LHCN-M2 (cell line): ENCODE results near the gene MACROH2A2. TPM values are rescaled to one million over a fixed set of nuclear protein-coding genes. Genes with fewer than 3 reads are reported as not detected.
A peak's percentile ranks its signal among the peaks of the same experiment; 100 is the strongest.
"Not testable (repeated sequence)": the region's sequence is repeated elsewhere in the genome, so short reads cannot be mapped to it uniquely, and the experiment has no call there.

Source experiments
- DNase-seq: peaks from one replicate; pipeline ENCODE4 v3.0.0-alpha.2; 2012; ENCODE audit warnings: low read depth
- polyA plus RNA-seq: library from polyadenylated mRNA; unstranded; fragments of >200 nt; gene quantifications from one replicate; pipeline ENCODE4 v1.2.1, GENCODE V29; 2012; ENCODE audit warnings: missing spikeins
- total RNA-seq: library from RNA; depleted of rRNA; stranded (reverse); fragments of >200 nt; gene quantifications from 2 replicates; pipeline ENCODE4 v1.2.3, GENCODE V29; 2014; rRNA removed

MACROH2A2 gene
- total RNA-seq, result 13.3 and 14.5 TPM in 2 replicates
- polyA plus RNA-seq, result 14.2 TPM

GRCh38 chr10:70052462-70053217, at the start of gene MACROH2A2:
TSS of gene MACROH2A2 (plus strand) at chr10:70052846. CDS start at chr10:70075659, 22,813 bp downstream.
- peak; percentile 58 for DNase-seq

- DNase-seq, result peak; percentile 84
Measured at GRCh38 chr10:70007116-70007820, 45.4 kb upstream of the MACROH2A2 start.

- DNase-seq, result no peak
Measured at GRCh38 chr10:70031215-70031614, 21.4 kb upstream of the MACROH2A2 start.

- no peak for DNase-seq
Measured at GRCh38 chr10:70032667-70033289, 19.9 kb upstream of the MACROH2A2 start.

- DNase-seq, result peak; percentile 14
Measured at GRCh38 chr10:70034232-70034631, 18.4 kb upstream of the MACROH2A2 start.

- DNase-seq, result no peak
Measured at GRCh38 chr10:70035531-70035930, 17.1 kb upstream of the MACROH2A2 start.

- DNase-seq, result no peak
Measured at GRCh38 chr10:70038923-70039322, 13.7 kb upstream of the MACROH2A2 start.

GRCh38 chr10:70041016-70041415, 11.6 kb upstream of the MACROH2A2 start:
- DNase-seq, result no peak

GRCh38 chr10:70041739-70042138, 10.9 kb upstream of the MACROH2A2 start:
- not testable (repeated sequence) for DNase-seq

- not testable (repeated sequence) for DNase-seq
Measured at GRCh38 chr10:70047066-70047465, 5.6 kb upstream of the MACROH2A2 start.

- no peak for DNase-seq
Measured at GRCh38 chr10:70048030-70048723, 4.5 kb upstream of the MACROH2A2 start.

- no peak for DNase-seq
Measured at GRCh38 chr10:70051848-70052247, 798 bp upstream of the MACROH2A2 start.

- DNase-seq, result peak; percentile 8
Measured at GRCh38 chr10:70053218-70053840, 683 bp downstream of the MACROH2A2 start.

- DNase-seq, result peak; percentile 11
Measured at GRCh38 chr10:70053841-70054288, 1.2 kb downstream of the MACROH2A2 start.

- no peak for DNase-seq
Measured at GRCh38 chr10:70054902-70055301, 2.3 kb downstream of the MACROH2A2 start.

GRCh38 chr10:70055550-70055949, 2.9 kb downstream of the MACROH2A2 start:
- no peak for DNase-seq

- no peak for DNase-seq
Measured at GRCh38 chr10:70057306-70057705, 4.7 kb downstream of the MACROH2A2 start.

GRCh38 chr10:70060389-70060788, 7.7 kb downstream of the MACROH2A2 start:
- DNase-seq, result no peak

- DNase-seq, result no peak
Measured at GRCh38 chr10:70063418-70064098, 10.9 kb downstream of the MACROH2A2 start.

- DNase-seq, result no peak
Measured at GRCh38 chr10:70064486-70064885, 11.8 kb downstream of the MACROH2A2 start.

- DNase-seq, result no peak
Measured at GRCh38 chr10:70066190-70066589, 13.5 kb downstream of the MACROH2A2 start.
